GM18502 (cell line): ENCODE results near the gene KCNIP4.
"Not testable (repeated sequence)": the region's sequence is repeated elsewhere in the genome, so short reads cannot be mapped to it uniquely, and the experiment has no call there.

ENCODE experiments used
- ATAC-seq: cut with Tn5 transposase; IDR thresholded peaks from one replicate; pipeline ENCODE4 v1.9.1; 2021; ENCODE audit warnings: mild to moderate bottlenecking; ENCODE audit not compliant: unreplicated experiment, poor library complexity

KCNIP4 gene

GRCh38 chr4:21948347-21949072, at the start of gene KCNIP4:
Gene KCNIP4, minus strand, starts transcription at chr4:21948772.
- no peak for ATAC-seq

- ATAC-seq = not testable (repeated sequence)
Measured at GRCh38 chr4:21996618-21997017, 48.0 kb upstream of the KCNIP4 start.

DNA sequence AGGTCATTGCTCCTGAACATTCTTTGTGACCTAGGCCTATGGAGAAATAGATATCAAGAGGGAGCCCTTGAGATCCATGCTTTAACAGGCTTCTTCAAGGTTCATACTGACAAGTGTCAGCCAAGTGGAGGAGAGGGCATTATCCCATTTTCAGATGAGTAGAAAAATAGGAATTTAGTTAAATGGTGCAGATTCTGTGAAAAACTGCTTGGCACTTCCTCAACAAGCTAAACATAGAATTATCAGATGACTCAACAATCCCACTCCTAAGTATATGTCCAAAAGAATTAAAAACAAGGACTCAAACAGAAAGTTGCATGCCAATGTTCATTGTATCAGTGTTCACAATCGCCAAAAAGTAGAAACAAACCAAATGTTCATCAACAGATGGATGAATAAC, 43.8 kb upstream of the KCNIP4 start:
- no peak for ATAC-seq

DNA sequence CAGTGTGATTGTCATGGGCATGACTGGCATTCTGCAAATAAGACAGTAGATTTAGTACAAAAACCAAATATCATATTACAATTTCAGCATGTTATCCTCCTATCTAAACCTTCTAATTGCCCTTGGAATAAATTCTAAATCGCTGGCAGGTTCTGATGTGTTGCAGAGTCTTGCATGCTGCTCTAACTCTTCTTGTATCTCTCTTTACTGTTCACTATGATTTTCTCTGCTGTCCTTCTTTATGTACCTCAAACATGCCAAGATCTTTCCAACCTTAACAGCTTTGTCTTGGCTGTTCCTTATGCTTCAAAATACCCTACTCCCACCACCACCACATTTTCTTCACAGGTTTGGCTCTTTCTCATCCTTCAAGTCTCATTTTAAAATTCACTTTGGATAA, 43.0 kb upstream of the KCNIP4 start:
- ATAC-seq = no peak

GRCh38 chr4:21991050-21991449, 42.5 kb upstream of the KCNIP4 start:
- no peak for ATAC-seq

- no peak for ATAC-seq
Measured at GRCh38 chr4:21989351-21989750, 40.8 kb upstream of the KCNIP4 start.

DNA sequence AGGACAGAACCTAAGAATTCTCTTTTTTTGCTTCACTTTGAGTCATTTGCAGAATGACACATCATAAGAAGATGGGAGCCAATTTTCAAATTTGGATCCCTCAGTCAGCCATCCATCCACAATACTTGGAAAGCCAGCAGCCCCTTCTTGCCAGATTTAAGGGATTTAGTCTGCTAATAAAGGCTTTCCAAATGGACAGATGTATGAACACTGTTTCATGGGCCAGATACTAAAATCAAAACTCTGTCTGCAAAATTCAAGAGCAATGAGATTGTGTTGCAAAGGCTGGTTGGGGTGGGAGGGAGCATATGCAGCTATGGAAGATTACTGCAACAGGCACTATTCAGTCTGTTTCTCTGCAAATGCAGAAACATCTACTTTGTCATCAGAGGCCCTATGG, 37.7 kb upstream of the KCNIP4 start:
- no peak for ATAC-seq

GRCh38 chr4:21982087-21982486, 33.5 kb upstream of the KCNIP4 start:
- ATAC-seq = no peak

- ATAC-seq = no peak
Measured at GRCh38 chr4:21979196-21979595, 30.6 kb upstream of the KCNIP4 start.

GRCh38 chr4:21976166-21976565, 27.6 kb upstream of the KCNIP4 start:
- no peak for ATAC-seq

DNA sequence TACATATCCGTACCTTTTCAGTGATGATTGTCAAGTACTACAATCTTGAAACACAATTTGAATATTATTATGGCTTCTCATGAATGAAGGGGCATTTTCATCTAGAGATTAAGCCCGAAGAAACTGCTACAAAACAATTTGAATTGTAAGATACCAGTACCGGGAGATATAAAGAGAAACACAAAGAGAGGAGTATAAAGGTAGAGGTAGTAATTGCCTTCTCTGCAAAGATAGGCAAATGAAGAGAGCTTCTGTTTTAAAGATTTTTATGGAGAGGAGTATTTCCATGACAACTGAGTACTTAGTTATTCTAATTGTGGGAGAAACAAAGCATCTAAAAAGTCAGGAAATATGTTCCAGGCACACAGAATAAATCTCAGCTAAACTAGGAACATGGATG, 25.3 kb upstream of the KCNIP4 start:
- no peak for ATAC-seq

GRCh38 chr4:21964762-21965319, 16.3 kb upstream of the KCNIP4 start:
- no peak for ATAC-seq

- ATAC-seq = no peak
Measured at GRCh38 chr4:21962691-21963090, 14.1 kb upstream of the KCNIP4 start.

- ATAC-seq = no peak
Measured at GRCh38 chr4:21960793-21961192, 12.2 kb upstream of the KCNIP4 start.

- no peak for ATAC-seq
Measured at GRCh38 chr4:21954916-21955315, 6.3 kb upstream of the KCNIP4 start.

DNA sequence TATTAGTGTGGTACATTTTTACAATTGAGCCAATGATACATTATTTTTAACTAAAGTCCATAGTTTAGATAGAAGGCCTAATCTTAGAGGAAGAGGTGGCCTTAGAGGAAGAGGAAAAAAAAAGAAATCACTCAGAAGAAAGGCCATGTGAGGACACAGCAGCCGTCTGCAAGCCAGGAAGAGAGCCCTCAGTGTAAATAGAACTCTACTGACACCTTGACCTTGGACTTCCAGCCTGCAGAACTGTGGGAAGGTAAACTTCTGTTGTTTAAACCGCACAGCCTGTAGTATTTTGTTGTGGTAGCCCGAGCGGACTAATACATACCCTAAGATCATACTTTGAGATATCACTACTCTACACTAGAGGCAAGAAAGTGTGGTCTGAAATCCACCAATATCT, 5.1 kb upstream of the KCNIP4 start:
- ATAC-seq = no peak

- ATAC-seq = no peak
Measured at GRCh38 chr4:21952549-21952948, 4.0 kb upstream of the KCNIP4 start.

DNA sequence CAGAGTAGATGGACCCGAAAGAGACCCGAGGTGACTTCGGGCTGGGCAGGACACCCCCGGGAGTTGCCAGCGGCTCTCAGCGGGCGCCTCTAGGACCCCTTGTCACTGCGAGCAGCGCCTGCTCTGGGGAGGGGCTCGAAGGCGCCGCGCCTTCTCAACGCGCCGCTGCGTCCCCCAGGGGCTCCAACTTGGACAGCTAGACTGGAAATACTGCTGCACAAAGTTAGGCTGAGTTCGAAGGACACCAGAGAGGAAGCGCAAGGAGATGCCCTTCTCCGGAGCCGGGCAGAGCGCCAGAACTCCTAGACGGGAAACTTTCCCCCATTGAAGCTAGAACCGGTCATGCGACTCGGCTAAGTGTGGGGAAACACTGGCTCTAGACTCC, 493 bp upstream of the KCNIP4 start:
- no peak for ATAC-seq

DNA sequence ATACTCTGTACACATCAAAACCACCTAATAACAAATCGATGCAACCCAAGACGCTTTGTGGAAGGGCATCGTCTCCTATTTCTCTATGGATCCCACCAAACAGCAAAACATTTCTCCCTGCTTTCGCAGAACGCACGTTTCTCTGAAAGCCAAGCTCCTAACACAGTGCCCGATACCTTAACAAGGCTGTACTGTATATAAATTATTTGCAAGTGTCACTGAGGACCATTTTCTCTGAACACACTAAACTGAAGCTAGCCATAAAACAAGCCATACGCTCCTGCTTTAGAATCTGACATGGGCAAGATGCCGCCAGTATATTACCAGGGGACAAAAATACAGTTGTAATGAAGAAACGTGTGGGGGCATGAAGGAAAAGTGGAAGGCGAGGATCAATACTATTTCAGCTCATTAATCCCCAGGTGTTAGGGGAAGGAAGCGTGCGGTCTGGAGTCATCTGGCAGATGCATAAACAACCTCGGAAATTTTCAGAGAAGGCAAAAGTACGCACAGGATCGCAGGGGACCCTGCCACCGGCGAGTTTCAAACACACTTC, 703 bp downstream of the KCNIP4 start:
- no peak for ATAC-seq

DNA sequence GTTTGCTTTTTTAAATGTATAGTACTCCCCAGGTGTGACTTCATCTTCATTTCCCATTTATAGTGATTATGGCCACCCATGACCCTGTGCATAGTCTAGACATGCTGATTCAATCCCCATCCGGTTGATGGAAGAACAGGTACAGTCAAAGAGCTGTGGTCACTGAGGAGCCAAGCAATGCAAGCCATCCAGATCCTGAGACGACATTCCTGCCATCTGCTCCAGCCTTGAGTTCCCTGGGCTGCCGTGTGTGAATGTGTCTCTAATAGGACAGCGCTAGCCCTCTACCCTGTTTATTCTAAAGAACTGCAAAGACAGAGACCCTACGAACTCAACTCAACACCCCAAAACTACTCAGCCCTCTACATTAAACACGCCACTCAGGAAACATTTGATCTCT, 1.7 kb downstream of the KCNIP4 start:
- no peak for ATAC-seq

GRCh38 chr4:21921526-21922180, 26.9 kb downstream of the KCNIP4 start:
- ATAC-seq = no peak

GRCh38 chr4:21915761-21916160, 32.8 kb downstream of the KCNIP4 start:
- ATAC-seq = no peak
